Spinal cord (tissue), 10 donors: Measurements from ENCODE around the gene THADA. TPM values are rescaled to one million over a fixed set of nuclear protein-coding genes. Genes with fewer than 3 reads are reported as not detected.

Experiments used
- DNase-seq, 6 donors: peaks; one replicate each; pipeline versions ENCODE4 v3.0.0 to v3.0.0-alpha.2; 2013 to 2015; ENCODE audit warnings: low spot score in 6 of 6, low read depth in 4 of 6
- H3K27ac ChIP-seq: one replicate; pipeline ENCODE4 v1.5.1; 2013; ENCODE audit warnings: low read depth, low read length, control low read depth
- H3K27me3 ChIP-seq: one replicate; pipeline ENCODE4 v1.6.1; 2013; ENCODE audit warnings: low read length; ENCODE audit not compliant: control insufficient read depth, insufficient read depth
- H3K36me3 ChIP-seq: one replicate; pipeline ENCODE4 v1.6.1; 2013; ENCODE audit warnings: low read length; ENCODE audit not compliant: control insufficient read depth, insufficient read depth
- H3K4me1 ChIP-seq: one replicate; pipeline ENCODE4 v1.6.1; 2013; ENCODE audit warnings: low read length; ENCODE audit not compliant: control insufficient read depth, insufficient read depth
- H3K4me3 ChIP-seq: one replicate; pipeline ENCODE4 v1.5.1; 2013; ENCODE audit warnings: low read depth, low read length, control low read depth
- H3K9me3 ChIP-seq: one replicate; pipeline ENCODE4 v1.6.1; 2013; ENCODE audit warnings: low read length; ENCODE audit not compliant: control insufficient read depth, insufficient read depth
- WGBS: methylation state at CpG from one replicate; pipeline ENCODE4 v1.1.5; 2013; ENCODE audit warnings: missing lambda C conversion rate; ENCODE audit not compliant: insufficient coverage; 5-methylcytosine and 5-hydroxymethylcytosine counted together
- polyA plus RNA-seq, 2 donors: library from polyadenylated mRNA; unstranded; fragments of 120-200 nt; gene quantifications; one replicate each; pipeline ENCODE4 v1.2.1, GENCODE V29; 2013; ENCODE audit not compliant: insufficient read length in 2 of 2
- total RNA-seq, 2 donors: library from RNA; depleted of rRNA in 1 of 2; stranded (reverse); fragments of 120-200 nt in 1 of 2; fragments of >200 nt in 1 of 2; gene quantifications; one replicate each; pipeline versions ENCODE4 v1.2.3 to v1.2.4, GENCODE V29; 2013 to 2014
- donor health status: healthy.

THADA gene
- total and polyA plus RNA-seq, 4 donors, result 16.5 to 44.8 (median 21.5) TPM

- Histone ChIP-seq H3K4me1 (no peaks in the 10 kb centered on the region), H3K27ac (no peak overlapping the region), H3K9me3 (no peaks in the 10 kb centered on the region), H3K27me3 (no peaks in the 10 kb centered on the region), H3K36me3 (no peaks in the 10 kb centered on the region), H3K4me3 (no peak overlapping the region)
- no CpG with 5 or more reads among the region's 1 CpG for WGBS
- DNase-seq, result no peak
Measured at GRCh38 chr2:43379494-43379893, 216.3 kb downstream of the THADA start.

GRCh38 chr2:43377327-43377726 is 218.5 kb downstream of the THADA start:
- no CpG with 5 or more reads among the region's 3 CpGs for WGBS
- DNase-seq, result peak in 1 of 6 donors; percentile 41
- H3K4me1 ChIP-seq, result no peaks in the 10 kb centered on the region
- no peaks in the 10 kb centered on the region for H3K36me3 ChIP-seq
- no peaks in the 10 kb centered on the region for H3K9me3 ChIP-seq
- H3K27ac ChIP-seq, result no peak overlapping the region
- no peak overlapping the region for H3K4me3 ChIP-seq
- H3K27me3 ChIP-seq, result no peaks in the 10 kb centered on the region

- no peaks in the 10 kb centered on the region for H3K27me3 ChIP-seq
- H3K9me3 ChIP-seq, result no peaks in the 10 kb centered on the region
- H3K4me1 ChIP-seq, result no peaks in the 10 kb centered on the region
- no CpG with 5 or more reads among the region's 8 CpGs for WGBS
- no peak overlapping the region for H3K27ac ChIP-seq
- no peak for DNase-seq
- no peak overlapping the region for H3K4me3 ChIP-seq
- H3K36me3 ChIP-seq, result no peaks in the 10 kb centered on the region
Measured at GRCh38 chr2:43376523-43377198, 219.2 kb downstream of the THADA start.

- Histone ChIP-seq H3K9me3 (no peaks in the 10 kb centered on the region), H3K27ac (peak overlapping the region; percentile 30), H3K4me3 (no peak overlapping the region), H3K27me3 (no peaks in the 10 kb centered on the region), H3K36me3 (no peaks in the 10 kb centered on the region), H3K4me1 (no peaks in the 10 kb centered on the region)
- 81% methylated on average over 3 of the region's 3 CpGs for WGBS
- DNase-seq, result peak in 1 of 6 donors; percentile 19
Measured at GRCh38 chr2:43375746-43376522, 219.9 kb downstream of the THADA start.

- no peaks in the 10 kb centered on the region for H3K9me3 ChIP-seq
- WGBS, result 93% methylated on average over 6 of the region's 8 CpGs
- H3K4me3 ChIP-seq, result no peak overlapping the region
- no peaks in the 10 kb centered on the region for H3K27me3 ChIP-seq
- no peak overlapping the region for H3K27ac ChIP-seq
- H3K4me1 ChIP-seq, result no peaks in the 10 kb centered on the region
- no peaks in the 10 kb centered on the region for H3K36me3 ChIP-seq
- DNase-seq, result no peak
Measured at GRCh38 chr2:43372416-43373081, 223.3 kb downstream of the THADA start.

GRCh38 chr2:43370705-43371104 is 225.1 kb downstream of the THADA start:
- Histone ChIP-seq H3K27me3 (no peaks in the 10 kb centered on the region), H3K36me3 (no peaks in the 10 kb centered on the region), H3K27ac (no peak overlapping the region), H3K4me1 (no peaks in the 10 kb centered on the region), H3K4me3 (no peak overlapping the region), H3K9me3 (no peaks in the 10 kb centered on the region)
- DNase-seq, result peak in 2 of 6 donors; percentile 35 to 58

GRCh38 chr2:43370146-43370545 is 225.7 kb downstream of the THADA start:
- Histone ChIP-seq H3K27ac (peak overlapping the region; percentile 36), H3K27me3 (no peaks in the 10 kb centered on the region), H3K9me3 (no peaks in the 10 kb centered on the region), H3K36me3 (no peaks in the 10 kb centered on the region), H3K4me3 (no peak overlapping the region), H3K4me1 (no peaks in the 10 kb centered on the region)
- no peak for DNase-seq
- WGBS, result no CpG with 5 or more reads among the region's 4 CpGs

GRCh38 chr2:43368483-43369385 is 227.1 kb downstream of the THADA start:
- H3K27ac ChIP-seq, result no peak overlapping the region
- 94% methylated on average over 5 of the region's 5 CpGs for WGBS
- no peaks in the 10 kb centered on the region for H3K36me3 ChIP-seq
- no peak for DNase-seq
- no peak overlapping the region for H3K4me3 ChIP-seq
- H3K4me1 ChIP-seq, result no peaks in the 10 kb centered on the region
- H3K9me3 ChIP-seq, result no peaks in the 10 kb centered on the region
- no peaks in the 10 kb centered on the region for H3K27me3 ChIP-seq
